Stimulated activated CD8-positive, alpha-beta memory T cell treated with anti-CD3 and anti-CD28 coated beads, Interleukin-12 subunit alpha, Interleukin-12 subunit beta, amount 100 ng/mL, for 24 hours (primary cell): ENCODE measurements around the gene DACT3.

ENCODE experiments used
- DNase-seq: peaks from one replicate; pipeline ENCODE4 v3.0.0-alpha.2; 2020; ENCODE audit errors: extremely low read depth

The DACT3 gene

GRCh38 chr19:46611776-46612175, 49.2 kb downstream of the DACT3 start:
- no peak for DNase-seq

GRCh38 chr19:46610851-46611770, 49.9 kb downstream of the DACT3 start:
- DNase-seq, result no peak

- DNase-seq, result no peak
These were observed 50.6 kb downstream of the DACT3 start for GRCh38 chr19:46610413-46610775.

- no peak for DNase-seq
These were observed 51.2 kb downstream of the DACT3 start for GRCh38 chr19:46609511-46610412.

GRCh38 chr19:46608581-46609345, 52.2 kb downstream of the DACT3 start:
- no peak for DNase-seq

- DNase-seq, result no peak
These were observed 52.8 kb downstream of the DACT3 start for GRCh38 chr19:46608178-46608577.

GRCh38 chr19:46607448-46607841, 53.5 kb downstream of the DACT3 start:
- no peak for DNase-seq

GRCh38 chr19:46606681-46607447, 54.1 kb downstream of the DACT3 start:
- DNase-seq, result no peak

- DNase-seq, result no peak
These were observed 55.0 kb downstream of the DACT3 start for GRCh38 chr19:46606019-46606418.

GRCh38 chr19:46605356-46605821, 55.6 kb downstream of the DACT3 start:
- no peak for DNase-seq

- DNase-seq, result no peak
These were observed 56.1 kb downstream of the DACT3 start for GRCh38 chr19:46604781-46605355.

- DNase-seq, result no peak
These were observed 57.2 kb downstream of the DACT3 start for GRCh38 chr19:46603752-46604231.

GRCh38 chr19:46603195-46603637, 57.8 kb downstream of the DACT3 start:
- no peak for DNase-seq

GRCh38 chr19:46602392-46603194, 58.4 kb downstream of the DACT3 start:
- peak; percentile 48 for DNase-seq

- no peak for DNase-seq
These were observed 59.4 kb downstream of the DACT3 start, which contains the start of gene CALM3 for GRCh38 chr19:46601318-46602224. CALM3 (plus strand) TSS chr19:46601330; CDS start chr19:46601435, 105 bp downstream.

- DNase-seq, result peak; percentile 89
These were observed 60.3 kb downstream of the DACT3 start for GRCh38 chr19:46600384-46601317.

- DNase-seq, result no peak
These were observed 61.1 kb downstream of the DACT3 start for GRCh38 chr19:46599716-46600373.
